Breast epithelium (tissue), 3 donors: ENCODE data around the gene CBARP.

Experiments used
- POLR2A ChIP-seq: fragments of 450-650 bp; IDR thresholded peaks from one replicate; pipeline ENCODE4 v1.6.1; 2016; ENCODE audit warnings: antibody characterized with exemption, mild to moderate bottlenecking, moderate library complexity
- POLR2AphosphoS5 ChIP-seq, 3 donors: sonication (generic); formaldehyde crosslinking; IDR thresholded peaks; one replicate each; pipeline ENCODE4 v1.6.1; 2017; ENCODE audit warnings: antibody characterized with exemption in 3 of 3
- TF ChIP-seq, protein P1 (sequence below), 3 donors: fragments of 450-650 bp; IDR thresholded peaks; one replicate each; pipeline ENCODE4 v1.5.1; 2016 to 2017; ENCODE audit warnings: antibody characterized with exemption in 3 of 3, mild to moderate bottlenecking in 3 of 3, moderate library complexity in 3 of 3

- TF ChIP-seq, protein P1, sequence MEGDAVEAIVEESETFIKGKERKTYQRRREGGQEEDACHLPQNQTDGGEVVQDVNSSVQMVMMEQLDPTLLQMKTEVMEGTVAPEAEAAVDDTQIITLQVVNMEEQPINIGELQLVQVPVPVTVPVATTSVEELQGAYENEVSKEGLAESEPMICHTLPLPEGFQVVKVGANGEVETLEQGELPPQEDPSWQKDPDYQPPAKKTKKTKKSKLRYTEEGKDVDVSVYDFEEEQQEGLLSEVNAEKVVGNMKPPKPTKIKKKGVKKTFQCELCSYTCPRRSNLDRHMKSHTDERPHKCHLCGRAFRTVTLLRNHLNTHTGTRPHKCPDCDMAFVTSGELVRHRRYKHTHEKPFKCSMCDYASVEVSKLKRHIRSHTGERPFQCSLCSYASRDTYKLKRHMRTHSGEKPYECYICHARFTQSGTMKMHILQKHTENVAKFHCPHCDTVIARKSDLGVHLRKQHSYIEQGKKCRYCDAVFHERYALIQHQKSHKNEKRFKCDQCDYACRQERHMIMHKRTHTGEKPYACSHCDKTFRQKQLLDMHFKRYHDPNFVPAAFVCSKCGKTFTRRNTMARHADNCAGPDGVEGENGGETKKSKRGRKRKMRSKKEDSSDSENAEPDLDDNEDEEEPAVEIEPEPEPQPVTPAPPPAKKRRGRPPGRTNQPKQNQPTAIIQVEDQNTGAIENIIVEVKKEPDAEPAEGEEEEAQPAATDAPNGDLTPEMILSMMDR (IDR thresholded peaks at IDR 0.05), result no peak
- TF ChIP-seq POLR2A (no peak), POLR2AphosphoS5 (IDR thresholded peaks at IDR 0.05) (no peak)
Measured at GRCh38 chr19:1239420-1239795, 1.6 kb upstream of the CBARP start.
